SU-DHL-6 (cell line): ENCODE results near the gene NID1.

Source experiments
- H2AFZ ChIP-seq: fragments of 200-600 bp; sonication (generic); 2 replicates; pipeline ENCODE4 v1.6.1; 2014; ENCODE audit warnings: low read depth, mild to moderate bottlenecking, moderate library complexity, mixed read lengths, antibody characterized with exemption, low read length; ENCODE audit not compliant: severe bottlenecking
- H3F3A ChIP-seq: fragments of 200-600 bp; shearing (Covaris generic); 2 replicates; pipeline ENCODE4 v1.6.0; 2016; ENCODE audit warnings: antibody characterized with exemption, mild to moderate bottlenecking; ENCODE audit not compliant: insufficient read depth
- H3K27ac ChIP-seq: fragments of 200-600 bp; sonication (generic); 2 replicates; pipeline ENCODE4 v1.5.1; 2016; ENCODE audit warnings: low read depth, mild to moderate bottlenecking, low read length, moderate library complexity, mixed read lengths
- H3K27me3 ChIP-seq: fragments of 200-600 bp; sonication (generic), shearing (Covaris generic); 2 replicates; pipeline ENCODE4 v1.6.0; 2014; ENCODE audit warnings: mild to moderate bottlenecking, low read length
- H3K36me3 ChIP-seq: fragments of 200-600 bp; sonication (generic); 2 replicates; pipeline ENCODE4 v1.6.1; 2014; ENCODE audit warnings: mild to moderate bottlenecking, low read length, mixed read lengths
- H3K4me2 ChIP-seq: fragments of 300-600, 200-600 bp; shearing (Covaris generic), sonication (generic); 2 replicates; pipeline ENCODE4 v1.6.0; 2014; ENCODE audit warnings: low read length, low read depth, mild to moderate bottlenecking; ENCODE audit not compliant: poor library complexity, severe bottlenecking
- H3K4me3 ChIP-seq: fragments of 200-600 bp; sonication (generic); 2 replicates; pipeline ENCODE4 v1.5.1; 2014; ENCODE audit warnings: antibody characterized with exemption, low read length, mild to moderate bottlenecking, mixed read lengths; ENCODE audit not compliant: insufficient read depth, poor library complexity, severe bottlenecking
- H3K79me2 ChIP-seq: fragments of 200-600 bp; sonication (generic); 2 replicates; pipeline ENCODE4 v1.6.1; 2014; ENCODE audit warnings: mild to moderate bottlenecking, low read length, moderate library complexity; ENCODE audit not compliant: insufficient read depth
- H3K9ac ChIP-seq: fragments of 200-600 bp; sonication (generic); 2 replicates; pipeline ENCODE4 v1.7.0; 2014; ENCODE audit warnings: mild to moderate bottlenecking, low read length
- H3K9me2 ChIP-seq: fragments of 200-600 bp; sonication (generic); replicated peaks from 2 replicates; pipeline ENCODE4 v1.6.1; 2014; ENCODE audit warnings: low read length; ENCODE audit not compliant: insufficient read depth
- H3K9me3 ChIP-seq: fragments of 200-600 bp; sonication (generic); 2 replicates; pipeline ENCODE4 v1.6.1; 2014; ENCODE audit warnings: low read length, mixed read lengths; ENCODE audit not compliant: insufficient read depth
- H4K20me1 ChIP-seq: fragments of 200-600 bp; sonication (generic); 2 replicates; pipeline ENCODE4 v1.6.1; 2014; ENCODE audit warnings: low read depth, mild to moderate bottlenecking, antibody characterized with exemption, low read length, moderate library complexity, mixed read lengths
- CTCF ChIP-seq: fragments of 200-600 bp; sonication (generic); IDR thresholded peaks from one replicate; pipeline ENCODE4 v1.5.1; 2017; ENCODE audit warnings: antibody characterized with exemption, mild to moderate bottlenecking, low read length, moderate library complexity; ENCODE audit not compliant: insufficient read depth, poor library complexity, severe bottlenecking
- EZH2phosphoT487 ChIP-seq: fragments of 200-600 bp; sonication (generic), shearing (Covaris generic); conservative IDR thresholded peaks from 2 replicates; pipeline ENCODE4 v1.6.1; 2018; ENCODE audit warnings: mild to moderate bottlenecking, antibody characterized with exemption, low read length, moderate library complexity, mixed read lengths

The NID1 gene

GRCh38 chr1:235942625-235942934, 122.3 kb downstream of the NID1 start:
- no peak overlapping the region for H3K4me3 ChIP-seq
- H3K27me3 ChIP-seq, result no peaks in the 10 kb centered on the region
- TF ChIP-seq EZH2phosphoT487 (no peak), CTCF (no peak)
- H3K9me3 ChIP-seq, result no peaks in the 10 kb centered on the region
- H3K36me3 ChIP-seq, result no peaks in the 10 kb centered on the region
- H3K79me2 ChIP-seq, result no peaks in the 10 kb centered on the region
- no peak overlapping the region for H3K4me2 ChIP-seq
- H2AFZ ChIP-seq, result no peak overlapping the region
- no peaks in the 10 kb centered on the region for H3K9me2 ChIP-seq
- H3K9ac ChIP-seq, result no peak overlapping the region
- no peak overlapping the region for H3K27ac ChIP-seq
- no peaks in the 10 kb centered on the region for H3F3A ChIP-seq
- no peaks in the 10 kb centered on the region for H4K20me1 ChIP-seq

DNA sequence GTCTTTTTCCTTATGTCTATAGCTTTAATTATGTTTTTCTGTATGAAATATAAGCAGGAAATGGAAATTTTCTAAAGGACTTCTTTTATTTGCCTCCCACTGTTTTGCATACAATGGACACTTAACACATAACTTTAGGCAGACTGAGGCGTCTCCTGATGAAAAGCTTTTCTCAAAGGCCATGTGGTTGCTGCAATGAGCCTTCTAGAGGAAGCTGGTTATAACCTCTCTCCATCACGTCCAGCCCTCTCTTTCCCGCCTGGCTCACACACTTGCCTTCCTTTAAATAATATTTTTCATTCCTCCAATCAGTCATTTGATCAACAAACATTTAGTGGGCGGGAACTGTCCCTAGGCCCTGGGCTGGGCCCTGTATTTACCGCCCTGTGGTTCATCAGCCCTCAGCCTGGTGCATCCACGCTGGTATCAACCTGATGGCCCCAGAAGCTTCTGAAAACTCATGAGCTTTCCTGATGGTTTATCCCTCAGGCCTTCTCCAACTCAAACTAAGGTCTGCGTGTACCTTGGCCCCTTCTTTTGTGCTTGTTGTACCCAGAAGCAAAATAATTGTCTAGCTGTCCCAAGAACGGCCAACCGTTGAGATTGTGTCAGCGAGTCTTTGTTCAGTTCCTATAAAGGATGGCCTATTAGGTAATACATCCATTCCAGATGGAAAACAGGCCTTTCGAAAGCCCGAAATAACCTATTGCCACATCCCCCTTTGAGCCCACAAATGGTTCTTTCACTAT, 122.8 kb downstream of the NID1 start:
- Histone ChIP-seq H3K9ac (no peak overlapping the region), H3K9me2 (no peaks in the 10 kb centered on the region), H3K27ac (no peak overlapping the region), H3K4me3 (no peak overlapping the region), H3F3A (no peaks in the 10 kb centered on the region), H3K27me3 (no peaks in the 10 kb centered on the region), H4K20me1 (no peaks in the 10 kb centered on the region), H3K36me3 (no peaks in the 10 kb centered on the region), H3K9me3 (no peaks in the 10 kb centered on the region), H2AFZ (no peak overlapping the region), H3K79me2 (no peaks in the 10 kb centered on the region), H3K4me2 (no peak overlapping the region)
- no peak for TF ChIP-seq CTCF
- no peak for TF ChIP-seq EZH2phosphoT487

DNA sequence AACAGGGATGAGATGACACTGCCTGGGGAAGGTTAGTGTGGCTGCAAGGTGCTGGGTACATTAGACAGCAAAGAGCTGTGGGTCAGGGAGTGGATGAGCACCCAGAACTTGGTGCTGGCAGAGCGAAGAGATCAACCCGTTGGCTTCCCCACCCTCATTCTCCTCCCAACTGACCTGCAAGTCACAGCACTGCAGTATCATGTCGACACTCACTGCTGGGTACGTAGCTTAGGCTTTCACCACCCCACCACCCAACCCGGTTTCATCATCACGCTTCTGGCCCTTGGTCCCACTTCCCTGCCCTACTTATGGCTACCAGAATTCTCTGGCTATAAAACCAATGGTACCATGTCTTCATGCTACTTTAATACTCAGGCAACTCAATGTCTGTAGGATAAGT, 124.6 kb downstream of the NID1 start:
- TF ChIP-seq EZH2phosphoT487 (no peak), CTCF (no peak)
- no peaks in the 10 kb centered on the region for H3K79me2 ChIP-seq
- no peaks in the 10 kb centered on the region for H3K36me3 ChIP-seq
- no peak overlapping the region for H3K9ac ChIP-seq
- H3K27ac ChIP-seq, result no peak overlapping the region
- no peak overlapping the region for H3K4me2 ChIP-seq
- no peaks in the 10 kb centered on the region for H3K9me2 ChIP-seq
- H3K4me3 ChIP-seq, result no peak overlapping the region
- H3K9me3 ChIP-seq, result no peaks in the 10 kb centered on the region
- H4K20me1 ChIP-seq, result no peaks in the 10 kb centered on the region
- H2AFZ ChIP-seq, result no peak overlapping the region
- no peaks in the 10 kb centered on the region for H3F3A ChIP-seq
- no peaks in the 10 kb centered on the region for H3K27me3 ChIP-seq
